ENCODE measurements around the gene MVB12B.
A peak's percentile ranks its signal among the peaks of the same experiment; 100 is the strongest.
"Not testable (repeated sequence)": the region's sequence is repeated elsewhere in the genome, so short reads cannot be mapped to it uniquely, and the experiment has no call there.

MVB12B gene, protein sequence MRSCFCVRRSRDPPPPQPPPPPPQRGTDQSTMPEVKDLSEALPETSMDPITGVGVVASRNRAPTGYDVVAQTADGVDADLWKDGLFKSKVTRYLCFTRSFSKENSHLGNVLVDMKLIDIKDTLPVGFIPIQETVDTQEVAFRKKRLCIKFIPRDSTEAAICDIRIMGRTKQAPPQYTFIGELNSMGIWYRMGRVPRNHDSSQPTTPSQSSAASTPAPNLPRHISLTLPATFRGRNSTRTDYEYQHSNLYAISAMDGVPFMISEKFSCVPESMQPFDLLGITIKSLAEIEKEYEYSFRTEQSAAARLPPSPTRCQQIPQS

DNA sequence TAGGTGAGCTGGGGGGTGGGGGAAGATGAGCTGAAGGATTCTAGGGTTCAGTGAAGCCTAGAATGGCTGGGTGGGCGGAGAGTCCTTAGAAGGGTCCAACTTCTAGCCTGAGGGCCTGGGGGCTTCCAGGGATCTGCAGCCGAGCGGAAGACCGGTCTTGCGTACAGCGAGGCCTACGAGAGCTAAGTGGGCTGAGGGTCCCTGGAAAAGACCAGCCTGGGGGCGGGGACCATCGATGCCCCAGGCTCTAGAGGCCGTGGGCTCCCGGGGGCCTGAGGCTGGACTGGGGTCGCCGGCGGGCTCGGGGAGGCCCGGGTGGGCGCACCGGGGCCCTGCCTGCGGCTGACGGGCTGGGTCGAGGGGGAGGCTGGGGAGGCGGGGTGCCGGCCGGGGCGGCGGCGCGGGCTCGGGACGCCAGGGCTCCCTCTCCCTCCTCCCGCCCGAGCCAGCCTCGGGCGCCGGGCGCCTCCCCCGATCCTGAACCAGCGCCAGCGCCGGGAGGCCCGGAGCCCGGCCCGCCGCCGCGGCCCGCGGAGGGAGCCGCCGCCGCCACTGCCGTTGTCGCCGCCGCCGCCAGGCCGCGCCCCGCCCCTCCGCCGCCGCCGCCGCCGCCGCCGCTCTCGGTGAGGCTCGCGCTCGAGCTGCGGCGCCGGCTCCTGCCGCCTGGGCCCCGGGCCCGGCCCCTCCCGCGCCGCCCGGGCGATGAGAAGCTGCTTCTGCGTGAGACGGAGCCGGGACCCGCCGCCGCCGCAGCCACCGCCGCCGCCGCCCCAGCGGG is at the start of gene MVB12B:
TSS of gene MVB12B (plus strand) at position 602 of the 778 bp plus-strand sequence. CDS start at position 703, 101 bp downstream.
- no peak for FAIRE-seq

DNA sequence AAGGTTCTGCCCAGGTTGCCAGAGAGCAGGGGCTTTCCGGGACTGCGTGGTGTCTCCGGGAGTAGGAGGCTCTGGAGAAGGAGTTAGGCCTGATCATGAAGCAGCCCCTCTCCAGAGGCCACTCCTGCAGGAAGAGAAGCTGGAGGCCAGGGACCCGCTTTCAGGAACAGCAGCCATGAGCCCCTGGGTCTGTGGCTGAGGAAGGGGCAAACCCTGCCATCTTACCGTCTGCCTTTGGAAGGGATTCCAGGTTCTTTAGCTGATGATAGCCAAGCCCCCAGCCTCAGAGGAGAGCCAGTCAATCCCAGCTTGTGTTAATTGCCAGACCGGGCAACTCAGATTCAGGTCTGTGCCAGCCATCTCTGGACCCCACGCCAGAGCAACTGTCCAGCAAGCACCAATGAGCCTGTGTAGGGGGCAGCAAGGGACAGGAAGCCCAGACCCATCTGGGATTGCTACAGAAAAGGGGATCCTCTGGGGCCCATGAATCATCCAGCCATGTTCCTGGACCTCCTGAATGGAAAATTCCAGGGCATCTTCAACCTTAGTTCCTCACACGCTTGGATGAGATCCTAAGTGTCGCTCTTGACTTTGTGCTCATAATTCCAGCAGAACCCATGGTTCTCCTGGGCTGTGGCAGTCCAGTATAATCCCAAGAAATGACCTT is 42.7 kb upstream of the MVB12B start:
- FAIRE-seq = no peak

DNA sequence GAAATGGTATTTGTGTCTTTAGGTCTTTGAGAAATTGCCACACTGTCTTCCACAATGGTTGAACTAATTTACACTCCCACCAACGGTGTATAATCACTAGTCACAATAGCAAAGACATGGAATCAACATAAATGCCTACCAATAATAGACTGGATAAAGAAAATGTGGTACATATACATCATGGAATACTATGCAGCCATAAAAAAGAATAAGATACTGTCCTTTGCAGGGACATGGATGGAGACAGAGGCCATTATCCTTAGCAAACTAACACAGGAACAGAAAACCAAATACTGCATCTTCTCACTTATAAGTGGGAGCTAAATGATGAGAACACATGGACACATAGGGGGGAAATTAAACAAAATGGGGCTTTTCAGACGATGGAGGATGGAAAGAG is 41.0 kb upstream of the MVB12B start:
- not testable (repeated sequence) for FAIRE-seq

DNA sequence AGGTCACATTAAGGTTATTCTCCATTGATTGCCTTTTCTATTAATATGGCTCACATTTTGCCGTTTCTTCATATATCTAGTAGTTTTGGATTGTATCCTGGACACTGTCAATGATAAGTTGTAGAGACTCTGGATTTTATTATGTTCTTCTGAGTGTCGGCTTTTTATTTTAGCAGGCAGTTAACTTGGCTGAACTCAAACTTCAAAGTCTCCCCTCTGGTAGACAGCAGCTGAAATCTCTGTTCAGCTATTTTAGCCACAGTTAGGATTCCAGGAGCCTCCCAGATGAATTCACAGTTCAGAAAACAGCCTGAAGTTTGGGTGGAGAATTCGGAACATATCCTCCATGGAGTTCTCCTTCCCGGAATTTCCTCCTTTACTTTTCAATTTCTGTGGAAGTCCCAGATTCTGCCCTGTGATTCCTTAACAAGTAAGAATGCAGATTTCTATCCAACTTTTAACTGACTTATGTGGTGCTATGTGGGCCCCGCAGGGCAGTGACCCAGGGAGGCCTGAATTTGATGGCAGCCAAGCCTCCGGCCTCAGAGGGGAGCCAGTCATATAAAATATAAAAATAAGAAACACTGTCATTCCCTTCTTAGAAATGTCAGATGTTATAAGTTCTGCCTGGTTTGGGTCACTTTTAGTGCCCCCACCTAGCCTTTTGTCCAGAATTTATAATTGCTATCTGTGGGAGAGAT is 39.3 kb upstream of the MVB12B start:
- no peak for FAIRE-seq

DNA sequence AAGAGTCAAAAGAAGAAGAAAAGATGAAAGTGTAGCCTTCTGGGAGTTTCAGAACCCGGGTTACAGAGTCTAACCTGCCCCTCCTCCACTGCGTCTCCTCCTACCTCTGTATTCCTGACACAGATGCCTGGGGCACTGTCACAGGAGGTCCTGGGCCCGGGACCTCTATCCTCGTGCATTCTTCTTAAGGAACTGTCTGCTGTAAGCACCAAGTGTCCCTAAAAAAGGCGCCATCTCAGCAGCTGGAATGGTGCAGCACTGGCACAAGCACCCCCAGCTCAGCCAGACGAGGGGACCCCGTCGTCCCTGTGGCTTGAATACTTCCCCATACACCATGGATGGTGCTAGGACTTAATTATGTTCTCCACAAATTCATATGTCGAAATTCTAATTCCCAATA is 35.8 kb upstream of the MVB12B start:
- no peak for FAIRE-seq

DNA sequence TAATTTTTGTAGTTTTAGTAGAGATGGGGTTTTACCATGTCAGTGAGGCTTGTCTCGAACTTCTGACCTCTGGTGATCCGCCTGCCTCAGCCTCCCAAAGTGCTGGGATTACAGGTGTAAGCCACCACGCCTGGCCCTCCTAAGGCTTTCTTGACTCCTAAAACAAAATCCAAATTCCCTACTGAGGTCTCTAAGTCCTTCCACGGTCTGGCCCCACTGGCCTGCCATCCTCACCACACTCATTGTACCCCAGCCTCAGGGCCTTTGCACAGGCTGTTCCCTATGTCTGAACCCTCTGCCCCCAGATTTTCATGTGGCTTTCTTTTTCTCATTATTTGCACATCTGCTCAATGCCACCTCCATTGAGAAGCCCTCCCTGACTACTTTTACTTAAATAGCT is 34.7 kb upstream of the MVB12B start:
- no peak for FAIRE-seq

DNA sequence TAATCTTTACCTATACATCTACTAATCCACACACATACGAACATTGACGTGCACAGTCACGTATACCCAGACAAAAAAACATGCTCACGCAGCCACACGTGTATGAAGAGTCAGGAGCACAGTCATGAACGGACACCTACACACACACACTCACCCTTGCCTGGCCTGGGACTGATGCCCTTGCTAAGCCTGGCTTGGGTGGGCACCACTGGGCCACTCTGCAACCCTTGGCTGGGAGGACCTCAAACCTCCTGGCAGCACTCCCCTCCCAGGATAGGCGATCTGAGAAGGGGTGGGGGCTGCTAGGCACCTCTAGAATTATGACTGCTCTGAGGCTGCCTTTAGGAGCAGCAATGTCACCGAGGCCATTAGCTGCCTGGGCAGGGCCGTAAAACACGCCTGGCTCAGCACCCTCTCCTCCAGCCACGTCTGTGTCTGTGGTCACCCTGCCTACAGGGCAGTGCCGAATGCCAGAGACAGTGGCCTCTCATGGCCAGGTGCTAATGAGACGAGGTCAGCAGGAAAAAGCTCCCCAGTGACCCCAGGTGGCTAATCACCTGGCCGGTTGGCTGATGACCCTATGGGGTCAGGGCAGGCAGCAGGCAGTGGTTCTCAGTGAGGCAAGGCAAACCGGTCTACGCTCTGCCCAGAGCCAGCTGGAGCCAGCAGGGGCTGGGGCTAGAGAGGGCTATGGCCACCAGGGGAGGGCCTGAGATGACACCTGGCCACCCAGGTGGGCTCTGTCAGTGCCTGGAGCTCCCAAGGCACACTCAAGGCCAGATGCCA is 33.7 kb upstream of the MVB12B start:
- no peak for FAIRE-seq

DNA sequence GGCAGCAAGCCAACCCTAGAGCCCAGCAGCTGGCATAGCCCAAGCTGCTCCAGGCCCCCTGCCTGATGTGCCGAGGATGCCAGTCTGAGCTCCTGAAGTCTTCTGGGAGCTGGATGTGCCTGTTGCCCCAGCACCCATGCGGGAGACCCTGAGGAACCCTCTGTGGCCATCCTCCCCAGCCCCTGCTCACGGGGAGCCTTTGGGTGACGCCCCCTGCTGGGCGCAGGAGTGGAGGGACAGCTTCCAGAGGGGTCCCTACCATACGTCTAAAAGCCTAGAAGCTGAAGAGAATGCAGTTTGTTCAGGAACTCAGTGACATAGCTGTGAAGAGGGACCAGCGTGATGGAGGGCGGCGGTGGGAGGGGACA is 33.1 kb upstream of the MVB12B start:
- no peak for FAIRE-seq

DNA sequence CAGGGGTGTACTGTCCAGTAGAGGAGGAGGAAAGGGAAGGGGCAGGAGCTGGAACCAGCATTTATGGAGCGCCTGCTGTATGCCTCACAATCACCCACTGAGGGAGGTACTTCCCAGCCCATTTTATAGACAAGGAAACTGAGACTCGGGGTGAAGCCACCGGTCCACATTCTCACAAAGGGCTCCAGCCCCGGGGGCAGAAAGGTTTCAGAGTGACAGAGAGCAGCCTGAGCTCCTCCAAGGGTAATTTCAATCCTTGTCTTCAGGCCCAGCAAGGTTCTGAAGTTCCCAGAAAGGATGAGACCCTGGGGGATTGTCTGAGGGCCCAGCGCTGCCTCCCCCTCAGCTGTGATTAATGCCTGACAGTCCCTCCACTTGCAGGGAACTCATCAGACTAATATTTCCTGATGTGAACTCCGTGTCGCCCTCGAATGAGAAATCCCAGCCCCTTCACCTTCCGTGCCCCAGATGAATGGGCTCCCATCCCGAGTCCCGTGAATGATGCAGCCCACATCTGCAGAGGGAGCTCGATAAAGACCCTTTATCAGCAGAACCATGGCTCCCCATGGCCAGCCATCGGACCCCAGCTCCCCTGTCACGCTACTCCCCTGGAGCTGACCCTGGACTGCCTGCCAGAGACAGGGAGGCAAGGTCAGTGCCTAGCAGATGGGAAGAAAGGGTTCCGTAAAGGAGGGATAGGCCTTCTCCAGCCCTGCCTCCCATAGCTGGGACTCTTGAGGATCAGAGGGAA is 32.1 kb upstream of the MVB12B start:
- no peak for FAIRE-seq

DNA sequence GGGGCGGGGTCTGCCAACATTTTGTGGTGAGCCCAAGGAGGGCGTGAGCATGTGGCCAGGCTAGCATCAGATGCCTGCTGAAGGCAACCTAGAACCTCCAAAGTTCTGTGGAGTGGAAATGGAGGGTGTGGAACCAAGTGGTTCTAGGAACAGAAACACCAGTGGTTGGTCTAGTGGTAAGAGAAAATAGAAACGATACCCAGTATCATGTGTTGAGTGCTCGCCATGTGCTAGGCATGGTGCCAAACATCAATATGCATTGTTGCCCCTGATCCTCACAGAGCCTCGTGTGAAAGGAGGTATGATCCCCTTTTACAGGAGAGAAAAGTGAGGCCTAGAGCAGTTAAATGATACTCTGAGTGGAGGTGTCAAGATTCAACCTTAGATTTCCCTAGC is 31.5 kb upstream of the MVB12B start:
- no peak for FAIRE-seq

DNA sequence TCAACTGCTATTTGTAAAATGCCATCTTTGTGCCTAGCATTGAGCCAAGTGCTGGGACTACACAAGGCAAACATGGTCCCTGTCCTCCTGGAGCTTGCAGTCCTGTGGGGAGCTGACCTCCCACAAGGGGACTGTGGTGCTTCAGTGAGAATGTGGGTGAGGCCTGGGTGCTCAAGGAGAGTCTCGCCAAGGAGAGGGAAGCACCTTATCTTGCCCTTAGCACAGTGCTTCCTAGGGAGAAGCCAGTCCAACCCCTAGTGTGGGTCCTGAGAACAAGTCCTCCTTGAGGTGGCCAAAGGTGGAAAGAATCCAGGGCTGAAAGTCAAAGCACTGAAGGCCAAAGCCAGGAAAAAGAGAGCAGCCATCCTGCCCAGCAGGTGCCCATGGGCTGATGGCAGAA is 31.1 kb upstream of the MVB12B start:
- FAIRE-seq = no peak

DNA sequence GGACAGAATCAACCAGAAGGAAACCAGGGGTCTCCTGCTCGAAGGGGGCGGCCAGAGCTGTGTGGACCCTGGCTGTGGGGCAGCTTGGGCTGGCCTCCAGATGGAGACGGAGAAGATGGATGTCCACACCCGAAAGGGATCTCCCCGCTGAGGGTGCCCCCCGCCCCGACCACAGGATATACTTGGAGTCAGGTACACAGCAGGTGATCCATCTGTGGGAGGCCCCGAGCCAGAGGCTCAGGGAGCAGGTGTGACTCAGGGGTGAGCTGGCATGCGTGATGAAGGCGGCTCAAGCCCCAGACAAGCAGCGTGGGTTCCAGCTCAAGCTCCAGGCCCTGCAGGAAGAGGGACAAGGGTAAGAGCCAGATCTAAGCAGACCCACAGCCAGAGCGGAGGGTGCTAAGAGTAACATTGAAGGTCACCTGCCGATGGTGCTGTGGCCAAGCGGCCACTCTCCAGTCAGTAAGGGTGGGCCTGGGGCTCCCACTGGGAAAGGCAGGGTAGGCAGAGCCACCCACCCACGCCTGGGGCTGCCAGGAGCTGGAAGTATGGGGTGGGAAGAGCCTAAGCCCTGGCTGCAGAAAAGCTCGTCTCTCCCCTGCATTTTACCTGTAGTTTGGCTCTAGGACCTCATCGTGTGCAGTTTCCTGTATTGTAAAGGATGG is 30.6 kb upstream of the MVB12B start:
- no peak for FAIRE-seq

DNA sequence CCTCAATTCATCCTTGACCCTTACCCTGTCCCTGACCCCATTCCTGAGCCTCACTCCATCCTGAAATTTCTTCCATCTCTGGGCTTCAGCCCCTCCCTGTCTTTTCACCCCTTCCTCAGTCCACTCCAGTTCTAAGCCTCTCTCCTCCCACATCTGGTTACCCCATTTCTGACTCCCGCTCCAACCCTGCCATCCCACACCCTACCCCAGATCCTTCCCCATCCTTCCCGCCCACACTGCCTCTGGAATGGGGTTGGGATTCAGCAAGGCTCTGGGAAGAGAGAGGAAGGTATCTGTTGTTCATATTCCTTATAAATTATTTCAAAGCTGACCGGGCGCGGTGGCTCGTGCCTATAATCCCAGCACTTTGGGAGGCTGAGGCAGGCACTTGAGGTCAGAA is 29.9 kb upstream of the MVB12B start:
- FAIRE-seq = no peak

DNA sequence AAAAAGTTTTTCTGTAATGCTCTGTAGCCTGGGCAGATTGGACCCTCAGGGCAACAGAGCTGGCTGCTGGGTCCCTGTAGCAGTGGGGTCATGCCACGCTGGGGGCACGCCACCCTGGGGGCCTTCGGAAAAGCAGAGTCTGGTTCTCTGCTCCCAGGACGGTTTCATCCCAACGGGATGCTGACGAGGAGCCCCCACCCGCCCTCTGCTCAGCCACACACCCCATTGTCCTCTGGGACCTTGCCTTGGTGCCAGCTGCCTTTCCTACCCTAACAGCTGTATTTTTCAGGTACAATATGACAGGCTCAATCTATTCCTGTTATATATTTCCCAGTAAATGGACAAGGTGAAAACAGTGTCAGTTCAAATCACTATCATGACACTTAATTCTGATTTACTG is 29.0 kb upstream of the MVB12B start:
- FAIRE-seq = no peak

DNA sequence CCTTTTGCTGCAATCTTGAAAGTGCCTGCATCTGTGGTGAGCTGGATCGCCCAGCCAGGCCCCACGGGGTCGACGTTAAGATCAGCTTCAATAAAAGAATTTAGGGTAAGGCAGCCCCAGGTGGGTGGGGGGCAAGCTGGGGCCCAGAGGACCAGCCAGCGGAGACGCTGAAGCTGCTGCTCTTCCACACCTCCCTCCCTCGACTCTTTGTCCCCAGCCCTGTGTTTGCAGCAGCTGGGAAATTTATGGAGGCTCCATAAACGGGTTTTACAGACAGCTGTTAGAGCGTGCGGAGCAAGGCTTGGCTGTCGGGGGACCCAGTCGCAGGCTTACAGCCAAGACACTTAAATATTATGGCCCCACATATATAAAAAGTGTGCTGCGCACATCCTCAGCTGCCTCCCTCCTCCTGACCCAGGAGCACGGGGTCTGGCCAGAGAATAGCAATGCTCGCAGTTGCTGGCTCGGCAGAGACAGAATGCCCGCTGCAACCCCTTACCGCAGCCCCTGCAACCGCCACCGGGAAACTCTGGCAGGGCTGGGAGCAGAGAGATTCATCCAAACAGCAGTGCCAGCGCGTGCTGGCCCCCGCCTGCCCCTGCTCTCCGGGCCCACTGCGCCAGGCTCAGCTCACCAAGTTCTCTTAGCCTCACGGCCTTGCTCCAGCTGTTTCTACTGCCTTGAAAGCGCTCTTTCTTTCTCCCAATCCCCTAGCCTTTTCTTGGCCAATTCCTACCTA is 28.4 kb upstream of the MVB12B start:
- FAIRE-seq = no peak

DNA sequence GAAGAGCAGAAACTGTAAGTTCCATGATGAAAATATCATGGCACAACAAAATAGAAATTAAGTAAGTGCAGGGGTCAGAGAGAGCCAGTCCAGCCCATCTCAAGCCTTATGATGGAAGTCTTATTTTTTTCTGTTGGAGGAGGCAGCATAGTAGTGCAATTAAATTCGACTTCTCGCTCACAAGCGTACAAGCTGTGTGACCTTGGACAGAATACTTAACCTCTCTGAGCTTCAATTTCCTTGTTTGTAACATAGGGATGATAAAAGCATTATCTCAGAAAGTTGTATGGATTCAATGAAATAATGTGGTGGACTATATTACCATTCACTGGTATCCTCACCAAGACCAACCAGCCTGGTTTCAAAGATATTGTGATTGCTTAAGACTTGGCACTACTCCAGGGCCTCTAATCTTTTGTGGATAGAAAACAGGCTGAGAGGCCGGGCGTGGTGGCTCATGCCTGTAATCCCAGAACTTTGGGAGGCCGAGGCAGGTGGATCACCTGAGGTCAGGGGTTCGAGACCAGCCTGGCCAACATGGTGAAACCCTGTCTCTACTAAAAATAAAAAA is 26.8 kb upstream of the MVB12B start:
- no peak for FAIRE-seq

DNA sequence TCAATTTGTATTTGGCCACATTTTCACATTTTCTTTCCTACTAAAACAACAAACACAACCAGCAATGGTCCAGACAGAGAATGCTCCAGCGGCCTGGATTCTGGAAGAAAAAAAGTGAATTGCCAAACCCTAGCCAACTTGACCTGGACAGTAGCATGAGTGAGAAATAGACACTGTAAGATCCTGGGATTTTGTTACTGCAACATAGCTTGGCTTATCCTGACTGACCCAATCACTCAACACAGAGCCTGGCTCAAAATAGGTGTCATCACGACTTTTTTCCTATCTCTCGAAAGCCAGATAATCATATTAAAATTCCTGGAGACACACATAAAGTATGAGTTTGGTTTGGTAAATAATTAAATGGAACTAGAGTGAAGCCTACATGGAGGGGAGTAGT is 25.4 kb upstream of the MVB12B start:
- FAIRE-seq = no peak

DNA sequence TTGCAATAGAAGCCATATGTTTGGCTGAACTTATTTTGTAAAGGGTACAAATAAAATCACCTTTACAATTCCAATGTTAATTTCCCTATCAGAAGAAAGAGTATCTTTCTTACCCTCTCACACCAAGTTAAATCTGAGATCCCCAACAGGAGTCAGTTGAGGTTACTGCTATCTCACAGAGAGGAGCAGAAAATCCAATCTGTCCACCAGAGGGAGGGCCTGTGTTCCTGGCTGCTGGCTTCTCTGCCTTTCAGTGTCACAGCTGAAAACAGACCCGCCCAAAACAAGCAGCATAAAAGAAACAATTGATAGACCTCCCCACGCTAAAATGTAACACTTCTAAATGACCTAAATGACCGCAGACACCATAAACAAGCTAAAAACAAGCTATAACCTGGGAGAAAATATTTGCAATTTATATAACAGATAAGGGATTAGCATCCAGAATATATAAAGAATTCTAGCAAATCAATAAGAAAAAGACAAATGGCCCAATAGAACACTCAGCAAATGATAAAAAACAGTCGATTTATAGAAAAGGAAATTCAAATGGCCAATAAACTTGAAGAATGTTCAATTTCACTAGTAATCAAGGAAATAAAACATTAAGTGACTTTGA is 24.5 kb upstream of the MVB12B start:
- FAIRE-seq = peak; percentile 73

DNA sequence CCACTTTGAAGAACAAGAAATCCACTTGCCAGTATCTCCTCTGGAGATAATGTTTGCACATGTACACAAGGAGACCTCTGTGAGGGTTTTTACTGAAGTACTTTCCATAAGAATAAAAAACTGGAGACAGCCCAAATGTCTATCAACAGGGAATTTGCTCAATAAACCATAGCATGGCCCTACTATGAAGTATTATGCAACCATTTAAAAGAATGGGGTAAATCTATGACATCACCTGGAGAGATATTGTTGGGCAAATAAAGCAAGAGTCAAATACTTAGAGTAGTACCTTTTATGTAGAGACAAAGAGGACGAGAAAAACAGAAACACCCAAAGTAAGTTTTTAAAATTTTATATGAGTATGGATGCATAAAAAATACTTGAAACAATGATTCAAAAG is 23.9 kb upstream of the MVB12B start:
- FAIRE-seq = no peak

DNA sequence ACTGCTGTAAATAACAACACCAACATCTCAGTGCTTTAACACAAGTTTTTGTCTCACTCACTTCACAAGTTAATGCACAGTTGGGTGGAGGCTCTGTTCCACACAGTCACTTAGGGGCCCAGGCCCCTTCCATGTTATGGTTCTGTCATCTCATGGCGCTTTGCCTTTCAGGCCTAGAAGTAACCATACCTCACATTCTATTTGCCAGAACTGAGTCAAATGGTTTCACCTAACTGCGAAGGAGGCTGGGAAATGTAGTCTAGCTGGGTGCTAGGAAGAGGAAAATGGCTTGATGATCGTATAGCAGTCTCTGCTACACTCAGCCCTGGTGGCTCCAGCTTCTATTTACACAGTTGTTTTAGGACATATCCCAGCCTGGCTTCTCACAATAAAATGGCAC is 23.1 kb upstream of the MVB12B start:
- FAIRE-seq = no peak

Data from TTC549 (cell line).